Spinal cord (tissue), 10 donors: Measurements from ENCODE around the gene ZNF451. TPM values are rescaled to one million over a fixed set of nuclear protein-coding genes. Genes with fewer than 3 reads are reported as not detected.

Experiments
- DNase-seq, 6 donors: peaks; one replicate each; pipeline versions ENCODE4 v3.0.0 to v3.0.0-alpha.2; 2013 to 2015; ENCODE audit warnings: low spot score in 6 of 6, low read depth in 4 of 6
- H3K27ac ChIP-seq: one replicate; pipeline ENCODE4 v1.5.1; 2013; ENCODE audit warnings: low read depth, low read length, control low read depth
- H3K27me3 ChIP-seq: one replicate; pipeline ENCODE4 v1.6.1; 2013; ENCODE audit warnings: low read length; ENCODE audit not compliant: control insufficient read depth, insufficient read depth
- H3K36me3 ChIP-seq: one replicate; pipeline ENCODE4 v1.6.1; 2013; ENCODE audit warnings: low read length; ENCODE audit not compliant: control insufficient read depth, insufficient read depth
- H3K4me1 ChIP-seq: one replicate; pipeline ENCODE4 v1.6.1; 2013; ENCODE audit warnings: low read length; ENCODE audit not compliant: control insufficient read depth, insufficient read depth
- H3K4me3 ChIP-seq: one replicate; pipeline ENCODE4 v1.5.1; 2013; ENCODE audit warnings: low read depth, low read length, control low read depth
- H3K9me3 ChIP-seq: one replicate; pipeline ENCODE4 v1.6.1; 2013; ENCODE audit warnings: low read length; ENCODE audit not compliant: control insufficient read depth, insufficient read depth
- WGBS: methylation state at CpG from one replicate; pipeline ENCODE4 v1.1.5; 2013; ENCODE audit warnings: missing lambda C conversion rate; ENCODE audit not compliant: insufficient coverage; 5-methylcytosine and 5-hydroxymethylcytosine counted together
- polyA plus RNA-seq, 2 donors: library from polyadenylated mRNA; unstranded; fragments of 120-200 nt; gene quantifications; one replicate each; pipeline ENCODE4 v1.2.1, GENCODE V29; 2013; ENCODE audit not compliant: insufficient read length in 2 of 2
- total RNA-seq, 2 donors: library from RNA; depleted of rRNA in 1 of 2; stranded (reverse); fragments of 120-200 nt in 1 of 2; fragments of >200 nt in 1 of 2; gene quantifications; one replicate each; pipeline versions ENCODE4 v1.2.3 to v1.2.4, GENCODE V29; 2013 to 2014
- donor health status: healthy.

Gene ZNF451
- total and polyA plus RNA-seq, 4 donors = 29.9 to 135 (median 44.7) TPM

DNA sequence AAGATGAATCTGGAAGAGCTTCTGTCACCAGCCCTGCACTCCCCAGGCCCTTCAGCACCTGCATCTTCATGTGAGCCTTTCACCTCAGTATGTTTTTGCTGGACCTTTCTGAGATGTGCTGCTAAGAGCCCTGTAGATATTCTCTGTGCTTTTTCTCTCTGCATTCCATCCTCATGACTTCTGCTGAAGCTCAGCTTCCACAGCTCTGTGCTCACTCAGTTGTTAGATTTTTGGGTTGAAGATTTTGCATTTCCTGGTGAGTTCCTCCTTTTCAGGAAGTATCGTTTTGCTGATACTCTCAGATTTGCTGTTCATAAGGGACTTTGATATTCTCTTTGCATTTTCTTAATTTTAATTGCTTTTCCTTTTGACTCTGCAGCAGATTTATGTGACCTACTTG is 25.2 kb upstream of the ZNF451 start:
- WGBS = no CpG with 5 or more reads among the region's 1 CpG
- H3K4me1 ChIP-seq = no peaks in the 10 kb centered on the region
- no peak overlapping the region for H3K4me3 ChIP-seq
- no peaks in the 10 kb centered on the region for H3K9me3 ChIP-seq
- H3K36me3 ChIP-seq = peaks cover 11% of the 10 kb centered on the region
- H3K27me3 ChIP-seq = no peaks in the 10 kb centered on the region
- H3K27ac ChIP-seq = no peak overlapping the region
- DNase-seq = no peak

DNA sequence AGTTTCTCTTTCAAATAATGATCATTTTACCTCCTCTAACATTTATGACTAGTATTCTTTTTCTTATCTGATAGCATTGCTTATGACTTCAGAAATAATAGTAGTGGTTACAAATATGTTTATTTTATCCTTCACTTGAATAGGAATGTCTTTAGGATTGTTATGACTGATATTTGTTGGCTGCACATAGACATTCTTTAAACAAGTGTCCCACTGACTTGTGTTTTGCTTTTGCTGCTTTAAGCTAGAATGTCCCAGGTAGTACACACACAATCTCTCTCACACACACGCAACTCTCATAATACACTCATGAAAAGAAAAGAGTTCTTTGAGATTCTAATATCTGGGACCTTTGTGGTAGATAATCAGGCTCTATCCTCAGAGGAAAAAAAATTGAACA is 21.9 kb upstream of the ZNF451 start:
- no CpG with 5 or more reads among the region's 1 CpG for WGBS

DNA sequence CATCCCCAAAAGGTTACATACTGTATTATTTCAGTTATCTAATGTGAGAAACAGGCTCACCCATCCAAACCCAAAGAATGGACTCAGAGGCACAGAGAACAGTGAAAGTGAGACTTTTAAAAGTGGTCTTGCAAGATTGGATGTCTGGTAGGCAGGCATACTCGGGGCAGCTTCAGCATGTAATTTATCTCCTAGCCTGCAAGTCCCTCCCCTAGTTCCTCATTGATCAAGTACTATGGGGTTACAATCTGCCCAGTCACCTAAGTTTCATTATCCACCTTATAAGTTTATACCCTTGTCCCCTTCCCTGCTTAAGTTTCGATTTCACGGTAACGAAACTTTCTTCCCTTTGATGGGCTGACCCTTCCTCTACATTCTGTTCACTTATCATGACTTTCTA is 20.8 kb upstream of the ZNF451 start:
- Histone ChIP-seq H3K4me3 (no peak overlapping the region), H3K27me3 (no peaks in the 10 kb centered on the region)
- WGBS = 84% methylated on average over 4 of the region's 4 CpGs

More for the DNA sequence above, 21.9 kb upstream of the ZNF451 start:
- no peaks in the 10 kb centered on the region for H3K4me1 ChIP-seq
- H3K4me3 ChIP-seq = no peak overlapping the region
- no peaks in the 10 kb centered on the region for H3K9me3 ChIP-seq
- H3K27ac ChIP-seq = no peak overlapping the region
- peaks cover 2% of the 10 kb centered on the region for H3K36me3 ChIP-seq
- DNase-seq = no peak
- H3K27me3 ChIP-seq = no peaks in the 10 kb centered on the region

GRCh38 chr6:57069920-57070331 is 20.1 kb upstream of the ZNF451 start:
- Histone ChIP-seq H3K27ac (no peak overlapping the region), H3K36me3 (peaks cover 2% of the 10 kb centered on the region), H3K27me3 (no peaks in the 10 kb centered on the region), H3K9me3 (no peaks in the 10 kb centered on the region), H3K4me3 (no peak overlapping the region), H3K4me1 (no peaks in the 10 kb centered on the region)
- 83% methylated on average over 6 of the region's 9 CpGs for WGBS
- no peak for DNase-seq

More for the DNA sequence above, 20.8 kb upstream of the ZNF451 start:
- no peak overlapping the region for H3K27ac ChIP-seq
- DNase-seq = no peak
- H3K4me1 ChIP-seq = no peaks in the 10 kb centered on the region
- peaks cover 2% of the 10 kb centered on the region for H3K36me3 ChIP-seq
- no peaks in the 10 kb centered on the region for H3K9me3 ChIP-seq

DNA sequence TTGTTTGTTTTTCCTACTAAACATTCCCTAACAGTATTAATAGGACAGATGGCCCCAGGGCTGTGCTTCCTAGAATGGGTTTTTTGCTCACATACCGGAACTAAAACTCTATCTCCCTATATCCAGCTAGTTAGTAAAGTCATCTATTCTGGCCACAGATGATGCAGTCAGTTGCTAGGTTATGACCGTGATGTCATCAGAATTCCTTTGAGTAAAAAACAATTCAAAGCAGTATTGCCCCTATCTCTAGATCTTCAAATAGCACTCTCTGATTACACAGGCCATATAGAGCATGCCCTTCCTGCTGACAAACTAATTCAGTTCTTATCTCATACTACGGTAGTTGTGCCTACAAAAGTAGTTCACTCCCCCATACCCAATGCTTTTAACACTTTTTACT is 17.9 kb upstream of the ZNF451 start:
- 89% methylated on average over 2 of the region's 3 CpGs for WGBS
- H3K9me3 ChIP-seq = no peaks in the 10 kb centered on the region
- DNase-seq = no peak
- H3K27me3 ChIP-seq = no peaks in the 10 kb centered on the region
- H3K4me1 ChIP-seq = no peaks in the 10 kb centered on the region
- H3K4me3 ChIP-seq = no peak overlapping the region
- no peak overlapping the region for H3K27ac ChIP-seq
- no peaks in the 10 kb centered on the region for H3K36me3 ChIP-seq

- Histone ChIP-seq H3K27ac (no peak overlapping the region), H3K4me1 (no peaks in the 10 kb centered on the region), H3K36me3 (no peaks in the 10 kb centered on the region), H3K9me3 (peaks cover 1% of the 10 kb centered on the region), H3K27me3 (no peaks in the 10 kb centered on the region), H3K4me3 (no peak overlapping the region)
- DNase-seq = no peak
- 73% methylated on average over 7 of the region's 8 CpGs for WGBS
These were observed 15.6 kb upstream of the ZNF451 start for GRCh38 chr6:57074383-57074782.

DNA sequence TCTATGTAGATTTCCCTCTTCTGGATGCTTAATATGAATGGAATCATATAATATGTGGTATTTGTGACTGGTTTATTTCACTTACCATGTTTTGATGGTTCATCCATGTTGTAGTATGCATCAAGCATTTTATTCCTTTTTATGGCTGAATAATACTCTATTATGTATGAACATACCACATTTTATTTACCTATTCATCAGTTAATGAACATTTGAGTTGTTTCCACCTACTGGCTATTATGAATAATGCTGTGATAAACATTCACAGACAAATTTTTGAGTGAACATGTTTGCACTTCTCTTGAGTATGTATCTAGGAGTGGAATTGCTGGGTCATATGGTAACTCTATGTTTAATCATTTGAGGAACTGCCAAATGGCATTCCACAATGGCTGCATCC is 14.9 kb upstream of the ZNF451 start:
- H3K4me1 ChIP-seq = no peaks in the 10 kb centered on the region
- H3K9me3 ChIP-seq = peaks cover 1% of the 10 kb centered on the region
- H3K36me3 ChIP-seq = no peaks in the 10 kb centered on the region
- DNase-seq = no peak
- no peak overlapping the region for H3K4me3 ChIP-seq
- H3K27me3 ChIP-seq = no peaks in the 10 kb centered on the region
- H3K27ac ChIP-seq = no peak overlapping the region

DNA sequence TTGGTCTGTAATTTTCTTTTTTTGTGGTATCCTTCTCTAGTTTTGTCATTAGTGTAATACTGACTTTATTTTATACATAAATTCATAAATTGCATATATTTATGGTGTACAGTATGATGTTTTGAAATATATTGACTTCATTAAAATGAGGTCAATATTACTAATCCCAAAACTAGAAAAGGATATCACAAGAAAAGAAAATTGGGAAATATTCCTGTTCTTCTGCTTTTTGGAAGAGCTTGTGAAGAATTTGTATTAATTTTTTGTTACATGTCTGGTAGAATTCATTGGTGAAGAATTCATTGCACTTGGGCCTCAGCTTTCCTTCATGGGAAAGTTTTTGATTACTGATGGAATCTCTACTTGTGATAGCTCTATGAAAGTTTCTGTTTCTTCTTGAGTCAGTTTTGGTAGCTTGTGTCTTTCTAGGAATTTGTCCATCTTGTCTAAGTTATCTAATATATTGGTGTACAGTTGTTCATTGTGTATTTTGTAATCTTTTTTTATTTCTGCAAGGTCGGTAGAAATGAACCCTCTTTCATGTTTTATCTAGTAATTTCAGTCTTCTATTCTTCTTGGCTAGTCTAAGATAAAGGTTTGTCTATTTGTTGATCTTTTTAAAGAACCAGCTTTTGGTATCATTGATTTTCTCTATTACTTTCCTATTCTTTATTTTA is 11.3 kb upstream of the ZNF451 start:
- no peaks in the 10 kb centered on the region for H3K36me3 ChIP-seq
- no peaks in the 10 kb centered on the region for H3K27me3 ChIP-seq
- no peaks in the 10 kb centered on the region for H3K4me1 ChIP-seq
- H3K27ac ChIP-seq = no peak overlapping the region
- DNase-seq = no peak
- no CpG with 5 or more reads among the region's 1 CpG for WGBS
- peaks cover 1% of the 10 kb centered on the region for H3K9me3 ChIP-seq
- H3K4me3 ChIP-seq = no peak overlapping the region

DNA sequence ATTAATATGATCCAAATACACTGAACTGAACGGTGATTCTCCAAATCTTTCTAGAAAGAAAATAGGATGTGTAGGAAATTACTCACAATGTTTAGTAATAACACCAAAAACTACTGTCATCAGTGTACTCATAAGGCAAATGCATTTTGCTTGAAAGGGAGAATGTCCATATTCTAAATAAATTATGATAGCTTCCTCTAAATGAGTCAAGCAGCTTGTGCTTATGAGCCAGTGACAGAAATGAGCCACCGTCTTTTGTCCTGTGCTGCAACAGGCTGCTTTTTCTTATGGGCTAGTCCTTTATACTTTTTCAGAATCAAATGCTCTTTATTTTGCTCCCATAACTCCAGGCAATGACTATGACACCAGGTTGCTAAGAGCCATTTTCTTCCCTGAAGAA is 4.5 kb upstream of the ZNF451 start:
- Histone ChIP-seq H3K4me3 (no peak overlapping the region), H3K9me3 (no peaks in the 10 kb centered on the region), H3K27ac (no peak overlapping the region), H3K36me3 (no peaks in the 10 kb centered on the region), H3K4me1 (no peaks in the 10 kb centered on the region), H3K27me3 (no peaks in the 10 kb centered on the region)
- 75% methylated on average over 1 of the region's 2 CpGs for WGBS
- no peak for DNase-seq

DNA sequence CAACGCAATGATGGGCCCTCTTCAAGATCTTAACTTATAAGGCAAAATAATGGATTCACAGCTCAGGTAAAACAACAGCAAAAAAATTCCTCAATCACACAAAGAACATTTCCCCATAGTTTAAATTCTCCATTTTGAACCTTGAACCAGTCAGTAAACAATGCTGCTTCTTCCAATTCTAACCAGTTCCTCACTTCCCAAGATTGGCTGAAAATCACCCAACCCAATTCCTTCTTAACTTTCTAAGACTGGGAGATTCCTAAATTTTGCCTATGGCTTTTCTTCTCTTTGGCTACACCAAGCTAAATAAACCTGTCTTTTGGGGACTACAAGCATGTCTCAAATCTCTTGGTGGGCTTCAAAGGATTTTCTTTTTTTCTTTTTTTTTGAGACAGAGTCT is 3.1 kb upstream of the ZNF451 start:
- Histone ChIP-seq H3K27me3 (no peaks in the 10 kb centered on the region), H3K4me3 (no peak overlapping the region), H3K9me3 (no peaks in the 10 kb centered on the region), H3K4me1 (no peaks in the 10 kb centered on the region), H3K27ac (no peak overlapping the region), H3K36me3 (no peaks in the 10 kb centered on the region)
- no CpG with 5 or more reads among the region's 1 CpG for WGBS
- DNase-seq = no peak
